GM12878 (cell line): Measurements from ENCODE around the gene DISP2. TPM values are rescaled to one million over a fixed set of nuclear protein-coding genes. Genes with fewer than 3 reads are reported as not detected.

Experiments
- ATAC-seq: fragments of 200-7000 bp; cut with Tn5 transposase; 3 replicates; pipeline ENCODE4 v1.9.1; 2020; ENCODE audit warnings: mild to moderate bottlenecking, moderate library complexity
- BruUV-seq: library from RNA; stranded (reverse); fragments of 400-500 nt; replicated peaks from 2 replicates; lab custom pipeline; 2021; lab: Mats Ljungman, UMichigan
- CTCF ChIA-PET: fragments of 300-600 bp; sonication (Branson Sonifier 250); formaldehyde crosslinking; extraction: SDS; loops from one replicate; lab custom pipeline; 2021; ENCODE audit warnings: inconsistent platforms; lab: Yijun Ruan, JAX
- POLR2A ChIA-PET: fragments of 350-600 bp; formaldehyde crosslinking; extraction: SDS; loops from one replicate; lab custom pipeline; 2021; ENCODE audit warnings: inconsistent platforms; lab: Charles Lee
- RAD21 ChIA-PET: fragments of 300-600 bp; sonication (Branson Sonifier 250); formaldehyde crosslinking; loops from one replicate; lab custom pipeline; 2023; ENCODE audit warnings: antibody characterized with exemption; ENCODE audit not compliant: unreplicated experiment; lab: Charles Lee
- SMC1A ChIA-PET: fragments of 300-600 bp; sonication (Branson Sonifier 250); formaldehyde crosslinking; loops from one replicate; lab custom pipeline; 2023; ENCODE audit not compliant: unreplicated experiment, uncharacterized antibody; lab: Charles Lee
- DNase-seq: peaks from one replicate; pipeline ENCODE4 v3.0.0-alpha.2; 2011; ENCODE audit warnings: low read depth, low spot score
- FAIRE-seq: peaks from 3 replicates; lab custom pipeline; 2011; peaks lifted over from hg19 to GRCh38; lab: Jason Lieb, UNC
- H2AFZ ChIP-seq: 2 replicates; pipeline ENCODE4 v1.6.0; 2011; ENCODE audit warnings: low read depth, low read length, control low read depth; ENCODE audit not compliant: control insufficient read depth
- H3K27ac ChIP-seq: 2 replicates; pipeline ENCODE4 v1.5.1; 2011; ENCODE audit warnings: control low read depth; ENCODE audit not compliant: control insufficient read depth, insufficient read depth
- H3K27me3 ChIP-seq, 2 experiments: replicated peaks in 1 of 2; 2 replicates each; pipeline versions ENCODE4 v1.6.0 to v1.6.1; 2011; ENCODE audit warnings: low read length in 1 of 2; ENCODE audit not compliant: control insufficient read depth in 2 of 2, insufficient read depth in 2 of 2
- H3K36me3 ChIP-seq, 2 experiments: 2 replicates each; pipeline ENCODE4 v1.5.1; 2011; ENCODE audit warnings: low read length in 1 of 2; ENCODE audit not compliant: control insufficient read depth in 2 of 2, insufficient read depth in 2 of 2
- H3K4me1 ChIP-seq: 2 replicates; pipeline ENCODE4 v1.6.1; 2011; ENCODE audit warnings: mild to moderate bottlenecking, low read length, moderate library complexity, mixed read lengths; ENCODE audit not compliant: control insufficient read depth, insufficient read depth
- H3K4me2 ChIP-seq: 2 replicates; pipeline ENCODE4 v1.6.0; 2011; ENCODE audit warnings: control low read depth; ENCODE audit not compliant: control insufficient read depth, insufficient read depth
- H3K4me3 ChIP-seq: fragments of 200-600 bp; sonication (generic); 2 replicates; pipeline ENCODE4 v1.5.1; 2016
- H3K79me2 ChIP-seq: 2 replicates; pipeline ENCODE4 v1.6.0; 2011; ENCODE audit warnings: low read length; ENCODE audit not compliant: control insufficient read depth, insufficient read depth
- H3K9ac ChIP-seq: 2 replicates; pipeline ENCODE4 v1.8.0; 2011; ENCODE audit warnings: low read length, control low read depth, mixed read lengths; ENCODE audit not compliant: control insufficient read depth, insufficient read depth
- H3K9me3 ChIP-seq: replicated peaks from 3 replicates; pipeline ENCODE4 v1.5.1; 2011; ENCODE audit warnings: mild to moderate bottlenecking, low read length; ENCODE audit not compliant: control insufficient read depth, insufficient read depth
- H4K20me1 ChIP-seq: 2 replicates; pipeline ENCODE4 v1.6.0; 2011; ENCODE audit not compliant: control insufficient read depth, insufficient read depth
- MEF2B ChIP-seq: fragments of 450-650 bp; IDR thresholded peaks from 2 replicates; pipeline ENCODE4 v1.6.1; 2018; ENCODE audit warnings: mild to moderate bottlenecking, moderate library complexity; ENCODE audit not compliant: partially characterized antibody, poor library complexity, severe bottlenecking
- PRDM15 ChIP-seq: fragments of 450-650 bp; formaldehyde crosslinking; IDR thresholded peaks from 2 replicates; pipeline ENCODE4 v1.4.0; 2020; ENCODE audit warnings: mild to moderate bottlenecking, moderate library complexity
- TCF3 ChIP-seq: IDR thresholded peaks from 2 replicates; pipeline ENCODE4 v1.6.1; 2012; ENCODE audit warnings: low read depth, mild to moderate bottlenecking, low read length, borderline replicate concordance; ENCODE audit not compliant: insufficient read depth
- WGBS: methylation state at CpG from one replicate; pipeline ENCODE4 v1.1.6; 2016; ENCODE audit warnings: low lambda C conversion rate; ENCODE audit not compliant: insufficient replicate concordance, insufficient coverage; ENCODE audit errors: missing lambda C conversion rate; 5-methylcytosine and 5-hydroxymethylcytosine counted together
- in situ Hi-C: fragments of 300-500 bp; cut with MboI; formaldehyde crosslinking; loops from 9 replicates; pipeline ENCODE4 v1.14.3; 2018; ENCODE audit warnings: mixed read lengths
- intact Hi-C: fragments of 100-400 bp; cut with micrococcal nuclease; formaldehyde crosslinking; loops from one replicate; pipeline ENCODE4 v1.14.2; 2022; ENCODE audit not compliant: unreplicated experiment
- polyA plus RNA-seq, 11 experiments: library from polyadenylated mRNA; depleted of rRNA in 4 of 11; unstranded in 6 of 11; stranded (reverse) in 5 of 11; fragments of >200 nt; fragmentation: Nextera tagmentation in 4 of 11; fragmentation: Illumina TruSeq in 1 of 11; extraction: Ambion mirVana in 4 of 11; extraction: Trizol in 1 of 11; gene quantifications; 1 replicate in 1 of 11; 2 replicates in 10 of 11; pipeline versions ENCODE4 v1.2.1 to v1.2.3, GENCODE V29; 2011 to 2016; ENCODE audit warnings: inconsistent platforms in 2 of 11, missing spikeins in 2 of 11, low read depth in 1 of 11
- total RNA-seq, 4 experiments: library from RNA; depleted of rRNA in 3 of 4; stranded (reverse); fragments of >200 nt in 3 of 4; fragmentation: Illumina TruSeq in 1 of 4; extraction: Trizol in 1 of 4; gene quantifications; 2 replicates each; pipeline versions ENCODE4 v1.2.1 to v1.2.3, GENCODE V29; 2013 to 2021

The DISP2 gene
- total and polyA plus RNA-seq, 10 of the 15 experiments (the other 5 are each of a cell fraction or from before 2014, with no cell fraction given): under 0.01 to 0.20 (median 0.12) TPM; not detected in 7

GRCh38 chr15:40340740-40341400 is 17.1 kb upstream of the DISP2 start, which contains the start of gene CCDC9B:
TSS of gene CCDC9B (minus strand) at chr15:40340939. CDS start at chr15:40340819, 120 bp downstream.
- Histone ChIP-seq H3K9me3 (no peaks in the 10 kb centered on the region), H3K36me3 (no peaks in the 10 kb centered on the region), H3K4me1 (no peaks in the 10 kb centered on the region), H3K4me2 (no peak within 1 kb of the TSS), H3K79me2 (no peaks in the 10 kb centered on the region), H3K4me3 (no peak within 1 kb of the TSS), H3K9ac (no peak within 1 kb of the TSS), H3K27me3 (no peaks in the 10 kb centered on the region; a peak in 1 of 4 replicates), H3K27ac (no peak within 1 kb of the TSS)
- SMC1A ChIA-PET: interaction anchor here (0.6 to 0.9 kb wide), 2 partner anchors 18 to 1048 kb away, joined by 3 read pairs; no protein-coding TSS in a partner anchor
- POLR2A ChIA-PET: no interaction called here
- ATAC-seq (no peak), DNase-seq (no peak), FAIRE-seq (no peak)
- CTCF ChIA-PET: interaction anchor here (0.9 to 13.7 kb wide), 17 partner anchors 8 to 159 kb away, joined by 3 to 336 read pairs (median 4); partner anchors contain the start of genes INAFM2, IVD, KNSTRN and PLCB2
- RAD21 ChIA-PET: interaction anchor here (1.1 to 4.7 kb wide), 3 partner anchors 21 to 63 kb away, joined by 3 to 93 read pairs (median 3); no protein-coding TSS in a partner anchor
- in situ Hi-C loops: no loop called here
- no TSS peak for BruUV-seq
- 45% methylated on average over 14 of the region's 17 CpGs for WGBS
- no peak for TF ChIP-seq PRDM15 (CRISPR knock-in tag)
- no peak for TF ChIP-seq TCF3
- no peak for TF ChIP-seq MEF2B
- TF ChIP-seq, all 136 proteins: peak for 0
- H4K20me1 ChIP-seq: no peaks in the 10 kb centered on the region
- intact Hi-C loops: loop anchor here (10.0 kb wide), 1 partner anchor 164 kb away; no protein-coding TSS in a partner anchor
- no peak within 1 kb of the TSS for H2AFZ ChIP-seq
